HG02852 (cell line): Measurements from ENCODE around the gene AQP11.
"Not testable (repeated sequence)": the region's sequence is repeated elsewhere in the genome, so short reads cannot be mapped to it uniquely, and the experiment has no call there.

Experiments used
- ATAC-seq: cut with Tn5 transposase; IDR thresholded peaks from one replicate; pipeline ENCODE4 v1.9.1; 2021; ENCODE audit warnings: mild to moderate bottlenecking, moderate library complexity; ENCODE audit not compliant: unreplicated experiment

Gene AQP11

GRCh38 chr11:77590194-77590782 is 535 bp downstream of the AQP11 start:
- ATAC-seq: no peak

GRCh38 chr11:77592727-77593126 is 3.0 kb downstream of the AQP11 start:
- no peak for ATAC-seq

DNA sequence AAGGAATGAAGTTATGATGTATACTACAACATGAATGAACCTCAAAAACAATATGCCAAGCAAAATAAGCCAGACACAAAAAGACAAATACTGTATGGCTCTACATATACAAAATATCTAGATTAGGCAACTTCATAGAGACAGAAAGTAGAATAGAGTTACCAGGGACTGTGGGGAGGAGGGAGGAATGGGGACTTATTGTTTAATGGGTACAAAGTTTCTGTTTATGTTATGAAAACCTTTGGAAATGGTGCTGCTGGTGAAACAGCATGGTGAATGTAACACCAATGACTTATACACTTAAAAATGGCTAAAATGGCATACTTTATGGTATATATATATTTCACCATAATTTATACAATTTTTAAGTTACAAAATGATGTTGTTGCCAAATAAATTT is 4.1 kb downstream of the AQP11 start:
- no peak for ATAC-seq

GRCh38 chr11:77596626-77597025 is 6.9 kb downstream of the AQP11 start:
- ATAC-seq: no peak

- ATAC-seq: no peak
Measured at GRCh38 chr11:77598195-77598594, 8.4 kb downstream of the AQP11 start.

DNA sequence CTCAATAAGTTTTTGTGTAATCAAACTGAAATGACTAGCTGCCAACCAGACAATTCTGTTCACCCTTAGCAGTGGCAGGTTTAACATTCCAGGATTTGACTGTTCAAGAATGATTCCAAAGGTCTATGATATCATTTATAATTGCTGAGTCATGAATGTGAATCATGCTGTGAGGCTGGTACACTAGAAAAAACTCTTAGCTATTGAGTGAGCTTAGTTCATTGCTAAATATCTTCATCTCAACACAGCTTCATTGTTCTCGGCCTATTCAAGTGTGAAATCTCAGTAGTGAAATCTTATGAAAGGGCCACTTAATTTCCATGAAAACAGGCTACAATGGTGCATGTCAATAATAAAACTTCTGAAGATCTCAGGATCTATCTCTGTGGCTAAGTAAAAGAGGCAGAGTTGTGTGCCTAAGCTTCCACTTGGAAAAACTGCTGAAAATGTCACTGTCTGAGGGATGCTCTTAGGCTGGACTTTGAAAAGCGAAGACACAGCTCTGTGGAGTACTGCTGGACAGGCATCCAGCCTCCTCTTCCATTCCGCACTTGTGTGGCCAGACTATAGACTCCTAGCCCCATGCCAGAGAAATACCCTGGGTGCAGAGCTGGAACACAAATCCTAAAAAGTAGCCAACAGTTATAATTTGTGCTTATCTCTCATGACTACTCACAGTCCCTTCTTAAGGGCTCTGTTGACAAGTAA is 12.8 kb downstream of the AQP11 start:
- ATAC-seq: no peak

DNA sequence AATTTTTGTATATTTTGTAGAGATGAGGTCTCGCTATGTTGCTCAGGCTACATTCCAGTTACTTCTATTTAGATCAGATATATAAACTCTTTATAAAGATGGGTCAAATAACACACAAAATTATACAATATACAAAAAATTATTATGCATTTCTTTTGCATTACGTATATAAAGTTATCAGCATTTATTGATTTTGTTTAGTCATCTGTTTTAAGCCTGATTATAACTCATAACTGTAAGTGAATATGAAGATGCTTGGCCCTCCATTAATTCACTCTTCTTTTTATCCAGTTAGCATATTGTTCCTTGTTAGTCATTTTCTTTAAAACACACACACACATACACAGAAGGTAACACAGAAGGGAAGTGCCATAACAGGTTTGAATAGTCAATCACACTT is 14.5 kb downstream of the AQP11 start:
- no peak for ATAC-seq

- no peak for ATAC-seq
Measured at GRCh38 chr11:77609234-77609633, 19.5 kb downstream of the AQP11 start.

DNA sequence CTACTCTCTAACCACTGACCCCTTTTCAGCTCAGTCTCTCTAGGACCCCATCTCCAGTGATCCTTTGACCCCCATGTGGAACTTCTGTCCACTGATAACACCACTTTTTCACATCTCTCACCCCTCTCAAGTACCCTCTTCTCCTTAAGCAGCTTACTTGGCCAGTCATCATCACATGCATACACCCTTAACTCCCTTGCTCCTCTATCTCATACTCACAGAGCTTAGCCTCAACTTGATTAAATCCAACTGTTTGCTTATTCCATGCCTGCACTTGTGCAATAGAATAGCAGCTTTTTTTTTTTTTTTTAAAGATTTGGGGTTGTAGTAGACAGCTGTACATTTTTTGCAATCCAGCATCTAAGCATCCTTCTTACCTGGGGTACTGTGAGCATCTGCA is 22.2 kb downstream of the AQP11 start:
- no peak for ATAC-seq

GRCh38 chr11:77617892-77618291 is 28.1 kb downstream of the AQP11 start:
- no peak for ATAC-seq

DNA sequence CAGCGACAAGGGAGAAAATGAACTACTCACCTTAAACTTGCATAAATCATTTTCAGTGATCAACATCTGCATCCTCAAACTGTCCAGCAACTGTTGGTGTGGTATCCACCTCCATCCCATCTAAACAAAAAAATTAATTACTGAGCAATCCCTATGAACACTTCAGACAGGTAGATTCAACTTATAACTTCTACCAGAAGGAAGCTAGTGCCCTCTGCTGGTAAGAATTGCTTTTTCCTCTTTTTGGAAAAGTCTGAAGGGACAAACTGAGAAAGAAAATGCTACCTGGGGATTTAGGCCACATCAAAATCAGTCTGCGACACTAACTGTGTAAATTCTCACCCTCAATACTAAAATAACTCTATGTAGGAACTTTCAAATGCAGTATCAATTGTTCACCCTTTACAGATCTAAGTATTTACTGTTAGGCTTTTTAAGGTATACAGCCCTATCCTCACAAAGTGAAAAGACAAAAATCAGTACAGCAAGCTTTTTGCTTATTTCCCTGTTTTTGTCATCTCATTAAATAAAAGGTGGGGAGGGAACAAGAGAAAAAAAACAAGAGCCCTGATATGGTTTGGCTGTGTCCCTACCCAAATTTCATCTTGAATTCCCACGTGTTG is 29.9 kb downstream of the AQP11 start:
- ATAC-seq: no peak

DNA sequence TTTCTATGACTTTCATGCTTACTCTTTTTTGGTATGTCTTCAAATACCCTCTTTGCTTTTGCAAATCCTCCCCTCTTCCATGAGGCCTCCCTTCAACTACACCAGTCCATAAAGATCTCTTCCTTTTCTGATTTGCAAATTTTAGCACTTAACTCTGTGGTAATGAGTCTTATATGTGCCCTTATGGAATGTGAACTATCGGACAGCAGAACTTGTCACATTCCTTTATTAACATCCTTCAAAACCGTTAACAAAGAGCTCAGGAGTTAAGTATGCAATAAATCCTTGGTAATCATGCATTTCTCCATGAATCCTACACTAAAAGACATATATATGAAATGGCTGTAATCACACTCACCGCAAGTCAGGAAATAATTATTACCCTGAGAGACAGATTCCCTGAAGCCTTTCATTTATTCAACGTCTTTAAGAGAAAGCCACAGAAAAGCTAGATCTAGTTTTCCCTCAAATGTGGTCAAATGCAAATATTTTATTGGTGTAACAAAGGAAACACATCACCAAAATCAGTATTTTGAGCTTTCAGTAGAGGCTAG is 40.5 kb downstream of the AQP11 start:
- ATAC-seq: no peak

DNA sequence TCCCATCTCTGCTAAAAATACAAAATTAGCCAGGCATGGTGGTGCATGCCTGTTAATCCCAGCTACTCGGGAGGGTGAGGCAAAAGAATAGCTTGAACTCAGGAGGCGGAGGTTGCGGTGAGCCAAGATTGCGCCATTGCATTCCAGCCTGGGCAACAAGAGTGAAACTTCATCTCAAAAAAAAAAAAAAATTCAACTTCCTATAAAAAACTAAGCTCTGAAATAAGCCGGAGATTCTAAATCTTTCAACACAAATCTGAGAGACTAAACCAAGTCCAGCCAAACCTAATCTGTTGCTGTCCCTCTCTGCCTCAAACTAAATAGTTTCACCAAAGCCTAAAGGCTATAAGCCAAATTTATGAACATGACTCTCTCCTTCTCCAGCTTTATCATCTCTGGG is 44.2 kb downstream of the AQP11 start:
- ATAC-seq: not testable (repeated sequence)

GRCh38 chr11:77636731-77637344 is 47.1 kb downstream of the AQP11 start:
- no peak for ATAC-seq

DNA sequence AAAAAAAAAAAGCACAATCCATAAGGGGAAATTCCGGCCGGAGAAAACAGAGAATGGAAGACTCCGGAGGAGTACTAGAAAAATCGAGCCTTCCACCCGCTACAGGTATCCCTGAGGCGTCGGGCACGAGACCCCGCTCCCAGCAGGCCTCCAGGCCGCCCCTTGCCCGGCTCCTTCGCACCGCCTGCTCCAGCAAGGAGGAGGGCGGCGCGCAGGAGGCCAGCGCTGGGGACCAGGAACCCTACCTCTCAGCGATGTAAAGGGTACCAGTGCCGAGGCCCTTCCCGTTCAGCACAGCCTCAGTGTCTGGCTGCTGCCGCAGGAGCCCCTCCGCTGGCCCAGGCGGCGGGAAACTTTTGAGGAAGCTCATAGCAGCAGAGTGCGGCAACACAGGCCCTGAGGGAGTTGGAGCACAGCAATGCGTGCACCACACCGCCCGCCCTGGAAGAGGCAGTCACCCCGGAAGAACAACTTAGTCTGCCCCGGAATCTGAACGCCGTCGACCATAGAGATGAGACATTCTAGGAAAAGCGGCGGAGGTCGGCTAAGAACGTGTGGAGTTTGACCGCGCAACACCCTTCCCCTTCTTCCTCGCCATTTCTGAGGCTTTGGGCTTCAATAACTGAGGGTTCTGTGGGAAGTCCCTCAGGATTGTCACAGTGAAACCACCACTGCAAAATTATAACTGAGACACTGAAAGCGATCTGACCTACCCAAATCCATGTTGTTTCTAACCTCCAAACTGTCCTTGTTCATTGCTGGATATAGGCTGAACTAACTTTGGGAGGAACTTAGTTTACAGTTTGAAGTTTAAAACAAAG is 47.8 kb downstream of the AQP11 start, which contains the start of gene CLNS1A:
Gene CLNS1A, minus strand, starts transcription at position 450 of the 821 bp plus-strand sequence. Its CDS starts 80 bp downstream, at position 370.
- ATAC-seq: peak; percentile 95

GRCh38 chr11:77642228-77642627 is 52.5 kb downstream of the AQP11 start:
- ATAC-seq: no peak

- ATAC-seq: no peak
Measured at GRCh38 chr11:77644887-77645286, 55.1 kb downstream of the AQP11 start.

DNA sequence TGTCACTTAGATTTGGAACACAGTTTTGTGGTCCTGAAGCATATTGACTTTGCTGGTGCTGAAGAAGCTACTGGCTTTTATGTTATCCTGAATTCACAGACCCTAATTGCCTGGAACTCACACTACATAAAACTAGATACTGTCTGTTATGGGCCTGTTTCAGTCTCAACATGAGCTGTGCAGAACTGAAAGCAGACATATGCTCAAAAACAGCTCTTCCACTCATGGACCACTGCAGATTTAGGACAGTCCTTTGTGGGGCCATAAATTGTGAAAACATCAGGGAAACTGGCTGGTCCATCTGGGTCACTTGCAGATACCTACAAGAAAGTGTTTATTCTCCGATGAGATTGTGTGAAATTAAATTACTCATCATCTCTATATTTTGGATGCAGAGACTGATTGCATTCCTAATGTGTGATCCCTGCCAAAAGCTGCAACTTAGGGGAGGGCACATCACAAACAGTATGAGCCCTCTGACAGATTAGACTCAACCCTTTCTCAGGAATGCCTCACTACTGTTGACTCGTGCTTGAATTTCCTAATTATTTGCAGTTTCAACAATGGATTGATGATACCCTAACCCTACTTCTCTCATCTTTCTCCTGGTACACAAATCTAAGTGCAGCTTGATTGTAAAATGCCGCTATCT is 58.0 kb downstream of the AQP11 start:
- ATAC-seq: no peak

DNA sequence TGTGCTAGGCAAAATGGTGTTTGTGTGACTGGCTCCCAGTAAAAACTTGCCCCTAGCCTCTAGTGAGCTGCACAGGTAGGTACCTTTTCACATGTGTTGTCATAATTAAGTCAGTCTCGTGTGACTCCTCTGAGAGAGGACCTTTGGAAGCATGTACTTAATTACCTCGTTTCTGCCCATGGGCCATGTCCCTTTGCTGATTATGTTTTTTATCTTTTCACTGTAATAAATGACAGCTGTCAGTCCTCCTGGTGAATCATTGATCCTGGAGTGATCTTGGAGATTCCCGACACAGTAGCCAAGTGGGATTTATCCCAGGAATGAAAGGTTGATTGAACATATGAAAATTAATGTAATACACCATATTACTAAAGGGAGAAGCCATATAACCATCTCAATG is 60.4 kb downstream of the AQP11 start:
- ATAC-seq: no peak

DNA sequence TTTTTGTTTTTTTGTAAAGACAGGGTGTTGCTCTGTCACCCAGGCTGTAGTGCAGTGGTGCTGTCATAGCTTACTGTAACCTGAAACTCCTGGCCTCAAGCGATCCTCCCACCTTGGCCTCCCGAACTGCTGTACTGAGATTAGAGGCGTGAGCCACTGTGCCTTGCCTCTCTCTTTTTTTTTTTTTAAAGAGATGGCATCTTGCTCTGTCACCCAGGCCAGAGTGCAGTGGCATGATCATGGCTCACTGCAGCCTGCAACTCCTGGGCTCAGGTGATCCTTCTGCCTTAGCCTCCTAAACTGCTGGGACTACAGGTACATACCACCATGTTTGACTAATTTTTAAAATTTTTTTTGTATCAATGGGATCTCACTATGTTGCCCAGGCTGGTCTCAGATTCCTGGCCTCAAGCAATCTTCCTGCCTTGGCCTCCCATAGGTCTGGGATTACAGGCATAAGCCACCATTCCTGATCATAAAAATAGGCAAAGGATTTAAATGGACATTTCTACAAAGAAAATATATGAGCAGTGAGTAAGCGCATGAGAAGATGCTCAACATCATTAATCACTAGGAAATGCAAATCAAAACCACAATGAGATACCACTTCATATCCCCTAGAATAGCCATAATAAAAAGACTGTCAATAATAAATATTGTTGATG is 65.1 kb downstream of the AQP11 start:
- ATAC-seq: no peak
